ENCODE data around the gene MYO1E.
"Not testable (repeated sequence)": the region's sequence is repeated elsewhere in the genome, so short reads cannot be mapped to it uniquely, and the experiment has no call there.

MYO1E gene

GRCh38 chr15:59372352-59373211 is at the start of gene MYO1E:
Gene MYO1E (minus strand): TSS chr15:59372871. CDS start chr15:59372500, 371 bp downstream.
- peak in 1 of 2 experiments; percentile 13 for DNase-seq

GRCh38 chr15:59420986-59421618 is 48.4 kb upstream of the MYO1E start:
- no peak for DNase-seq

GRCh38 chr15:59420108-59420507 is 47.4 kb upstream of the MYO1E start:
- no peak for DNase-seq

GRCh38 chr15:59419170-59419569 is 46.5 kb upstream of the MYO1E start:
- DNase-seq, result no peak

GRCh38 chr15:59416816-59417215 is 44.1 kb upstream of the MYO1E start:
- DNase-seq, result no peak

- DNase-seq, result no peak
Measured at GRCh38 chr15:59413577-59413976, 40.9 kb upstream of the MYO1E start.

- no peak for DNase-seq
Measured at GRCh38 chr15:59410391-59410896, 37.8 kb upstream of the MYO1E start.

- DNase-seq, result no peak
Measured at GRCh38 chr15:59407946-59408345, 35.3 kb upstream of the MYO1E start.

GRCh38 chr15:59406446-59406845 is 33.8 kb upstream of the MYO1E start:
- no peak for DNase-seq

- DNase-seq, result no peak
Measured at GRCh38 chr15:59405079-59405478, 32.4 kb upstream of the MYO1E start.

GRCh38 chr15:59401824-59402569 is 29.3 kb upstream of the MYO1E start:
- DNase-seq, result no peak

- DNase-seq, result not testable (repeated sequence)
Measured at GRCh38 chr15:59401051-59401823, 28.6 kb upstream of the MYO1E start.

GRCh38 chr15:59400103-59400813 is 27.6 kb upstream of the MYO1E start:
- no peak for DNase-seq

- no peak for DNase-seq
Measured at GRCh38 chr15:59399465-59400102, 26.9 kb upstream of the MYO1E start.

- DNase-seq, result no peak
Measured at GRCh38 chr15:59398220-59398619, 25.5 kb upstream of the MYO1E start.

- DNase-seq, result no peak
Measured at GRCh38 chr15:59396679-59397078, 24.0 kb upstream of the MYO1E start.

GRCh38 chr15:59396211-59396610 is 23.5 kb upstream of the MYO1E start:
- DNase-seq, result no peak

GRCh38 chr15:59394166-59394661 is 21.5 kb upstream of the MYO1E start:
- DNase-seq, result no peak

GRCh38 chr15:59392299-59392698 is 19.6 kb upstream of the MYO1E start:
- DNase-seq, result no peak

- no peak for DNase-seq
Measured at GRCh38 chr15:59388670-59389069, 16.0 kb upstream of the MYO1E start.
